ENCODE data around the gene ATAD2B. TPM values are rescaled to one million over a fixed set of nuclear protein-coding genes. Genes with fewer than 3 reads are reported as not detected.

ATAD2B gene
- total and polyA plus RNA-seq, 2 of the 4 experiments (the other 2 are of a cell fraction), result 1.5 to 5.0 TPM

- Histone ChIP-seq H2BK15ac (ENCODE audit: low read depth, low read length) (no peak overlapping the region), H4K91ac (ENCODE audit: insufficient read depth, low read depth, low read length) (no peak overlapping the region), H3K4me1 (ENCODE audit: control insufficient read depth, insufficient read depth, low read length) (peaks cover 2% of the 10 kb centered on the region; the same call in 1 of the 2 replicates), H2AK9ac (replicated peaks; ENCODE audit: low read depth, low read length, poor library complexity) (no peak overlapping the region), H3K23ac (ENCODE audit: low read depth, low read length) (no peak overlapping the region), H3K4me2 (ENCODE audit: low read depth, low read length) (no peak overlapping the region), H2BK20ac (ENCODE audit: low read depth, low read length) (no peak overlapping the region), H4K5ac (ENCODE audit: low read depth, low read length) (no peak overlapping the region), H3K56ac (ENCODE audit: extremely low read depth, insufficient read depth, low read length) (no peak overlapping the region), H3K79me1 (ENCODE audit: low read depth in 1 of 2, low read length in 2 of 2) (peaks cover 0 to 8% of the 10 kb centered on the region in 2 experiments; a peak in 3 of 4 replicates), H3K18ac (ENCODE audit: low read depth, low read length) (no peak overlapping the region), H3K27ac (ENCODE audit: insufficient read depth, low read length) (no peak overlapping the region), H3K4ac (ENCODE audit: low read depth, low read length) (no peak overlapping the region), H2AFZ (replicated peaks; ENCODE audit: low read length, poor library complexity) (no peak overlapping the region), H2BK5ac (ENCODE audit: low read depth, low read length, poor library complexity, severe bottlenecking) (no peak overlapping the region), H3K36me3 (ENCODE audit: control insufficient read depth, insufficient read depth, low read length) (peaks cover 5% of the 10 kb centered on the region; the same call in 1 of the 2 replicates), H4K20me1 (ENCODE audit: insufficient read depth, low read length) (no peaks in the 10 kb centered on the region), H3K9me3 (ENCODE audit: control insufficient read depth, insufficient read depth, low read length) (no peaks in the 10 kb centered on the region), H3K27me3 (ENCODE audit: control insufficient read depth, insufficient read depth, low read length) (no peaks in the 10 kb centered on the region), H2AK5ac (ENCODE audit: low read depth, low read length) (no peak overlapping the region), H3K9ac (ENCODE audit: low read depth, low read length) (no peak overlapping the region), H3K4me3 (ENCODE audit: insufficient read depth, low read depth, low read length) (no peak overlapping the region), H3K9me1 (ENCODE audit: insufficient read depth, low read length) (no peaks in the 10 kb centered on the region), H3K14ac (replicated peaks; ENCODE audit: low read depth, low read length) (no peak overlapping the region), H4K8ac (ENCODE audit: low read depth in 2 of 2, low read length in 2 of 2) (no peak overlapping the region), H2BK120ac (ENCODE audit: low read depth, low read length) (no peak overlapping the region)
- WGBS, 2 experiments (ENCODE audit: extremely low coverage in 2 of 2, insufficient read length in 1 of 2), result no CpG with 5 or more reads among the region's 1 CpG
- dilution Hi-C loops (cut with HindIII; ENCODE audit: low sequenced_read_pairs, unreplicated experiment), result no loop called here
- TF ChIP-seq MXI1 (IDR thresholded peaks at IDR 0.05; ENCODE audit: borderline replicate concordance, low read depth, low read length) (no peak), NFE2L2 (IDR thresholded peaks at IDR 0.05; ENCODE audit: low read depth, low read length) (no peak), RAD21 (IDR thresholded peaks at IDR 0.05; ENCODE audit: low read length) (no peak), RFX5 (IDR thresholded peaks at IDR 0.05; ENCODE audit: low read depth, low read length) (no peak), RCOR1 (IDR thresholded peaks at IDR 0.05; ENCODE audit: insufficient replicate concordance, low read length) (no peak), ELK1 (IDR thresholded peaks at IDR 0.05; ENCODE audit: borderline replicate concordance, low read depth, low read length) (no peak), FOS (IDR thresholded peaks at IDR 0.05; ENCODE audit: low read depth, low read length) (no peak), POLR2A (IDR thresholded peaks at IDR 0.05; ENCODE audit: low read depth, low read length) (no peak), MAZ (IDR thresholded peaks at IDR 0.05; ENCODE audit: borderline replicate concordance, low read depth, low read length) (no peak), CHD1 (IDR thresholded peaks at IDR 0.05; ENCODE audit: low read depth, low read length) (no peak), CTCF (conservative IDR thresholded peaks at IDR 0.05; ENCODE audit: low read depth, low read length) (no peak), MAFK (IDR thresholded peaks at IDR 0.05; ENCODE audit: low read depth, low read length) (no peak)
- CTCF ChIA-PET, result no interaction called here
- ATAC-seq (ENCODE audit: low read depth) (no peak), DNase-seq (no peak)
- in situ Hi-C loops (cut with MboI; ENCODE audit: low sequenced_read_pairs), result no loop called here
- POLR2A ChIA-PET (ENCODE audit: unreplicated experiment), result no interaction called here
- intact Hi-C loops (cut with micrococcal nuclease), result no loop called here
- no TSS peak for BruUV-seq (replicated peaks)
Measured at GRCh38 chr2:23837871-23838270, 89.1 kb downstream of the ATAD2B start.
